Bone marrow (tissue), 2 donors: Measurements from ENCODE around the gene CD3D.

ENCODE experiments used
- DNase-seq, 2 donors: peaks; one replicate each; lab custom pipeline; 2025; lab: John Stamatoyannopoulos, UW

The CD3D gene

GRCh38 chr11:118342503-118343161 is at the start of gene CD3D:
Gene CD3D (minus strand): TSS chr11:118342705. CDS start chr11:118342607, 98 bp downstream.
- no peak for DNase-seq

DNA sequence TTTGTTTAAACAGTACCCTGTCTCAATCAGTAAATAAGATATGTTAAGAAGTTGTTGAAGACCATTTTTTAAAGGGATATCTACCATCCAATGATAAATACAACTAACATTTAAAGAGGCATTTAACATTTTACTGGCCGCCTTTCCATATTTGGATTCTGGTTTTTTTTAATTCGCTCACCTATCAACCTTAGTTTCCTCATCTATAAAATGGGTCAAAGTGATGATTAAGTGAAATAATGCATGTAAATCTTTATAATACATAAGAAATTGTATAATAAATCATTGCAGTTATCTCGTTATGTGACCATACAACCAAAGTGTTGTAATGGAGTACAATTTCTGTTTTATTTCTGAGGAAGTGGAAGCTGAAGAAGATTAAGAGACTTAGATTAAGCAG is 41.2 kb upstream of the CD3D start:
- DNase-seq: no peak

- no peak for DNase-seq
Observed at GRCh38 chr11:118382954-118383353, 40.4 kb upstream of the CD3D start.

DNA sequence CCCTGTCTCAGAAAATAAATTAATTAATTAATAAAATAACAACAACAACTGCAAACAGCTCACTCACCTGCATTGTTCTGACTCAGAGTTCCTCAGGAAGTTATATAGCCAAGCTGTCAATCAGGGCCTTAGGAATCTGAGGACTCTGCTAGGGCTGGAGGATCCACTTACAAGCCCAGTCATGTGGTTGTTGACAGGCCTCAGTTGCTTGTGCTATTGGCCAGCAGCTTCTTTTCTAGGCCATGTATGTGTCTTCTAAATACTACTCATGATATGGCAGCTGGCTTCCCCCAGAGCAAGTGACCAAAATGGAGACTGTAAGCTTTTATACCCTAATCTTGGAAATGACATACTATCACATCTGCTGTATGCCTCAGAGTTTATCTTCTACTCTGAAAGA is 38.1 kb upstream of the CD3D start:
- no peak for DNase-seq

GRCh38 chr11:118379497-118379896 is 37.0 kb upstream of the CD3D start:
- DNase-seq: no peak

GRCh38 chr11:118375978-118376377 is 33.5 kb upstream of the CD3D start:
- DNase-seq: no peak

- no peak for DNase-seq
Observed at GRCh38 chr11:118374729-118375128, 32.2 kb upstream of the CD3D start.

DNA sequence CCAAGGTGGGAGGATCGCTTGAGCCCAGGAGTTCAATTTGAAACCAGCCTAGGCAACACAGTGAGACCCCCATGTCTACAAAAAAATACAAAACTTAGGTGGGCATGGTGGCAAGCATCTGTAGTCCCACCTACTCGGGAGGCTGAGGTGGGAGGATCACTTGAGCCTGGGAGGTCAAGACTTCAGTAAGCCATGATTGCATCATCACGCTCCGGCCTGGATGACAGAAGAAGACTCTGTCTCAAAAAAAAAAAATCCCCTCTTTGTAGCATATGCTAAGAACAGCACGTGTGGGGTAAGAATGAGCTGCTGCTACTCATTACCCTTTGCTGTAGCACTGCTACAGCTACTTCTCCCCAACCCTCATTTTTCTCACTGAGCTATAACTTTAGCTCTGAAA is 31.4 kb upstream of the CD3D start:
- no peak for DNase-seq

DNA sequence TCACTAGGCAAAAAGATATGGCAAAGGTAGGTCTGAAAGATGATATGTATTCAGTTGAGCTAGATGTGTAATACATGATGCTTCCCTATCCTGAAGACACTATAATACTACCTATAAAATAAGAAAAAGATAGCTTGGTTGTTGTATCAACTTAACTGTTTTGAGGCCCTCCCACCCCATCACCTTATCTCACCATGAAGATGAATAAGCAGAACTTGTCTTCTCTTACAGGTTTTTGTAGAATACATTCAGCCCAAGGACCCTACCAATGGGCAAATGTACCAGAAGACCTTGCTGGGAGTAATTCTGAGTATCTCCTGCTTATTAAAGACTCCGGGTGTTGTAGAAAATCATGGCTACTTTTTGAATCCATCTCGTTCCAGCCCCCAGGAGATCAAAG is 30.8 kb upstream of the CD3D start:
- DNase-seq: no peak

DNA sequence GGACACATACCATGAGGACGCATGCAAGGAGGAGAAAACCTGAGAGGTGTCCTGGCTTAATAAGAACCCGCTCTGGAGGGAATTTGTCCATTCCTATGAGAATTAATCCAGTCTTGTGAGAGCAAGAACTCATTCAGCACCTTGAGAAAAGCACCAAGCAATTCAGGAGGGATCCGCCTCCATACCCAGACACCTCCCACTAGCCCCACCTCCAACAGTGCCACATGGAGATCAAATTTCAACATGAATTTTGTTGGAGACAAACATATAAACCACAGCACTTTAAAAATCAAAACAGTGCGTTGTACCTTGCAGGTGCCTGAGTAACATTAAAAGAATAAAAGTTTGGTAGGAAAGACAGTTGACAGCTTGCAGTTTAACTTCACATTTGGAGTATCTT is 28.3 kb upstream of the CD3D start:
- DNase-seq: no peak

- DNase-seq: no peak
Observed at GRCh38 chr11:118366287-118366686, 23.8 kb upstream of the CD3D start.

DNA sequence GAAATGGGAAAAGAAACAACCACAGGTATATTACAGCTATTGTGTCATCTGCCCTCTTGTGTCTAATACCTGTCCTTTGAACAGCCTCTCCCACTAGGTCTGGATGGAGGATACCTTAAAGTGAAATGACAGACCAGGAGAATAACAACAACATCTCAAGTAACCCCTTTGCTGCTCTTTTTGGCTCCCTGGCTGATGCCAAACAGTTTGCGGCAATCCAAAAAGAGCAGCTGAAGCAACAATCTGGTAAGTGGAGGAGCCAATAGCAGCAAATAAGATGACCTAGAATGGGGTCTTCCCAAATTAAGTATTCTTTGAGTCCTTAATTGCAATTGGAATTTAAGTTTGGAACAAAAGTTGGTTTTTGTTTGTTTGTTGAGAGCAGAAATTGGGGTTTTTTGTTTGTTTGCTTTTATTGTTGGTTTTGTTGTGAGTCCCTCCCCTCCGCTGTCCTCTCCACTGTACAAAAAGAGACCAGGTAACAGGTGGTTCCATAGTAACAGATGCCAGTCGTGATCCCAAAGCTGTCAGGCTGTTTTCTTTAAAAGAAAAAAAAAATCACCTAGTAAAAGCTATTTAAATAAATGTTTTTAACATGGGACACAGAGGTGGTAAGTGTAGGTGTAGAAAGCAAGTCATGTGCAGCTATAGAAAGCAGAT is 22.6 kb upstream of the CD3D start:
- no peak for DNase-seq

- DNase-seq: peak; percentile 89
Observed at GRCh38 chr11:118359295-118359958, 16.9 kb upstream of the CD3D start, which contains the start of gene UBE4A. Gene UBE4A (plus strand): TSS chr11:118359600. CDS start chr11:118365081, 5,481 bp downstream.

- DNase-seq: no peak
Observed at GRCh38 chr11:118358071-118358470, 15.6 kb upstream of the CD3D start.

DNA sequence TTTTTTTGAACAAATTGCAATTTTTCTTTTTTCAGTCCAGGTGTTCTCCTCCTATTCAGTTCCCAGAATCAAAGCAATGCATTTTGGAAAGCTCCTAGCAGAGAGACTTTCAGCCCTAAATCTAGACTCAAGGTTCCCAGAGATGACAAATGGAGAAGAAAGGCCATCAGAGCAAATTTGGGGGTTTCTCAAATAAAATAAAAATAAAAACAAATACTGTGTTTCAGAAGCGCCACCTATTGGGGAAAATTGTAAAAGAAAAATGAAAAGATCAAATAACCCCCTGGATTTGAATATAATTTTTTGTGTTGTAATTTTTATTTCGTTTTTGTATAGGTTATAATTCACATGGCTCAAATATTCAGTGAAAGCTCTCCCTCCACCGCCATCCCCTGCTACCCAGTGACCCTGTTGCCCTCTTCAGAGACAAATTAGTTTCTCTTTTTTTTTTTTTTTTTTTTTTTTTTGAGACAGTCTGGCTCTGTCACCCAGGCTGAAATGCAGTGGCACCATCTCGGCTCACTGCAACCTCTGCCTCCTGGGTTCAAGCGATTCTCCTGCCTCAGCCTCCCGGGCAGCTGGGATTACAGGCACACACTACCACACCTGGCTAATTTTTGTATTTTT is 10.7 kb upstream of the CD3D start:
- DNase-seq: peak in 1 of 2 donors; percentile 14

DNA sequence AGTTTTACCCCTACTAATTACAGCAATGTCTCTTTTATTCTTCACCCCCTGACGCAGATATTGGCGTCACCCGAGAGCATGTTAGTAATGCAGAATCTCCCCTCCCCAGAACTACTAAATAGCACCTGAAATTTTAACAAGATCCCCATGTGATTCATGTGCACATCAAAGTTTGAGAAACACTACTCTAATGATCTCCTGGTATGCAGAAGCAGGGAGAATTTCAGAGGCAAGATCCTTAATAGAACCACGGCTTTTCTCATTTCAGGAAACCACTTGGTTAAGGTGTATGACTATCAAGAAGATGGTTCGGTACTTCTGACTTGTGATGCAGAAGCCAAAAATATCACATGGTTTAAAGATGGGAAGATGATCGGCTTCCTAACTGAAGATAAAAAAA is 7.0 kb upstream of the CD3D start:
- DNase-seq: no peak

DNA sequence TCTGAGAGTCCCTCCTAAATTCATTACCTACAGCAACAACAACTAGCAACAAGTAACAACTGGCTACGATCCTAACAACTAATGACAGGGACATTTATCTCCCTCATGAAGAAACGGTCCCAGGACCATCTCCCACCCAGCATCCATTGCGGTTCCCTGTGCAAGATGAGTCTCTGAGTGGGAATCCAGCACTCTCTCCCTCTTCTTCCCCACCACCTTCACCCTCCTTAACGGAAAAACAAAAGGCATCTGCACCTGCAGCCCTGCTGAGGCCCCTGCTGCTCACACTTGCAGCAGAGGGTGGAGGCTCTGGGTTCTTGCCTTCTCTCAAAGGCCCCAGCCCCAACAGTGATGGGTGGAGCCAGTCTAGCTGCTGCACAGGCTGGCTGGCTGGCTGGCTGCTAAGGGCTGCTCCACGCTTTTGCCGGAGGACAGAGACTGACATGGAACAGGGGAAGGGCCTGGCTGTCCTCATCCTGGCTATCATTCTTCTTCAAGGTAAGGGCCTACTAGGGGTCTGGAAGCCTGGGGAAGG is 1.5 kb upstream of the CD3D start, which contains the start of gene CD3G:
Gene CD3G (plus strand): TSS at position 364 of the 535 bp plus-strand sequence. CDS start 80 bp downstream, at position 444.
- DNase-seq: no peak

- DNase-seq: no peak
Observed at GRCh38 chr11:118343248-118343647, 743 bp upstream of the CD3D start.

DNA sequence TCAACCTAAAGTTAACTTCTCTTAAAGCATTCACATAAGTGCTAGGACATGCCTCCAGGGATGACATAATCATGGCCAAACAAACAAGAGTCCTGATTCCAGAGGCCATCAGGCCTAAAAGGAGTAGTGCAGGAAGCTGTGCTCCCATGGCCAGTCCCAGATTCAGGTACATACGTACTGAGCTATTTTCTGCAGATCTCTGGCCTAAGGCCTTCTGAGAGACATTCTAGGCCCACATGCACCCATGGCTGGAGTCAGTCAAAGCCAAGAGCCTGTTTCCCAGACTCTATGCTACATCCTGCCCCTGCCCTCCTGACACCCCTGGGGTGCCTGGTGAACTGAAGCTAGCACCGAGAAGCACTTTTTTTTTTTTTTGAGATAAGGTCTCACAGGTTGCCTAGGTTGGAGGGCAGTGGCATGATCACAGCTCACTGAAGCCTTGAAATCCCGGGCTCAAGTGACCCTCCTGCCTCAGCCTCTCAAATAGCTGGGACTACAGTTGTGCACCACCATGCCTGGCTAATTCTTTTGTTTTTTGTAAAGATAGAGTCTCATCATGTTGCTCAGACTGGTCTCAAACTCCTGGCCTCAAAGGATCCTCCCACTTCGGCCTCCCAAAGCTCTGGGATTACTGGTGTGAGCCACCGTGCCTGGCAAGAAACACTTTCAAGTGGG is 553 bp downstream of the CD3D start:
- no peak for DNase-seq

DNA sequence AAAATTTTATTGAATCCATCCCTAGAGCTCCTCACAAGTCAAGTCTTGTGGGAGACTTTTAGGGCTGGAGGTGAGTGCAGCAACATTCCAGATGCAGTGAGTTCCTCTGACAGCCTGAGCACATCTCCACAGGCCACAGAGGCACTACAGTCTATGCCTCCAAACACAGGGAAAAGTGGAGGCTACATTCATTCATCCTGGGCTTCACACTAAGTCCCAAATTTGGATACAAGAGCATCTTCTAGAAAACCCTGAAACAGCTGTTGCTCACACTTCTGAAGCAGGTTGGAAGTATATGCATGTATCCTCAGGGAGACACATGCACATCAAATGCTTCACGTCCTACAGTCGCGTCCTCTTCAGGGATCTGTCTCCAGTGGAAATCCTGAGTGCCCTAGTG is 1.2 kb downstream of the CD3D start:
- no peak for DNase-seq

GRCh38 chr11:118340449-118340848 is 2.1 kb downstream of the CD3D start:
- DNase-seq: no peak
